SK-N-SH (cell line): ENCODE measurements around the gene ITGA4. TPM values are rescaled to one million over a fixed set of nuclear protein-coding genes. Genes with fewer than 3 reads are reported as not detected.

Experiments used
- CTCF ChIA-PET: fragments of 300-600, 350-600 bp; formaldehyde crosslinking; extraction: SDS; loops from one replicate; lab custom pipeline; 2021; lab: Yijun Ruan, JAX
- POLR2A ChIA-PET: fragments of 350-600 bp; sonication (Branson Sonifier 250); formaldehyde crosslinking; extraction: SDS; loops from one replicate; lab custom pipeline; 2020; ENCODE audit warnings: antibody characterized with exemption, inconsistent platforms; lab: Yijun Ruan, JAX
- DNase-seq: peaks from one replicate; pipeline ENCODE4 v3.0.0; 2012
- H2AFZ ChIP-seq: fragments of 200-600 bp; sonication (generic); 2 replicates; pipeline ENCODE4 v1.8.1; 2016; ENCODE audit warnings: antibody characterized with exemption, mild to moderate bottlenecking, low read depth
- H3F3A ChIP-seq: fragments of 200-600 bp; sonication (generic); replicated peaks from 2 replicates; pipeline ENCODE3; 2016; ENCODE audit warnings: antibody characterized with exemption, mild to moderate bottlenecking; ENCODE audit not compliant: insufficient read depth
- H3K27ac ChIP-seq, 2 experiments: fragments of 200-500 bp in 1 of 2; fragments of 200-600 bp in 1 of 2; sonication (Bioruptor generic) in 1 of 2; sonication (generic), shearing (Covaris generic) in 1 of 2; 2 replicates each; pipeline versions ENCODE4 v1.5.1 to v1.6.1; 2014 to 2016; ENCODE audit warnings: low read depth in 2 of 2, inconsistent platforms in 1 of 2, low read length in 1 of 2, mild to moderate bottlenecking in 1 of 2, mixed read lengths in 1 of 2
- H3K27me3 ChIP-seq: fragments of 200-600 bp; sonication (generic), shearing (Covaris generic); 2 replicates; pipeline ENCODE4 v1.6.1; 2016; ENCODE audit warnings: mixed run types; ENCODE audit not compliant: insufficient read depth
- H3K36me3 ChIP-seq, 2 experiments: fragments of 200-500 bp in 1 of 2; fragments of 200-600 bp in 1 of 2; sonication (Bioruptor generic) in 1 of 2; sonication (generic) in 1 of 2; replicated peaks in 1 of 2; 2 replicates each; pipeline versions ENCODE3 to v1.5.1; 2014 to 2016; ENCODE audit warnings: low read length in 1 of 2, mild to moderate bottlenecking in 1 of 2; ENCODE audit not compliant: insufficient read depth in 2 of 2, control insufficient read depth in 1 of 2
- H3K4me1 ChIP-seq, 2 experiments: fragments of 200-500 bp in 1 of 2; fragments of 200-600 bp in 1 of 2; sonication (Bioruptor generic) in 1 of 2; sonication (generic), shearing (Covaris generic) in 1 of 2; 2 replicates each; pipeline versions ENCODE4 v1.5.1 to v1.6.1; 2014 to 2016; ENCODE audit warnings: low read depth in 1 of 2, low read length in 1 of 2, mixed run types in 1 of 2; ENCODE audit not compliant: insufficient read depth in 2 of 2, control insufficient read depth in 1 of 2
- H3K4me2 ChIP-seq: fragments of 200-600 bp; sonication (generic), shearing (Covaris generic); 2 replicates; pipeline ENCODE4 v1.6.1; 2017; ENCODE audit warnings: mixed run types
- H3K4me3 ChIP-seq, 2 experiments: fragments of 200-500 bp in 1 of 2; fragments of 200-600 bp in 1 of 2; sonication (Bioruptor generic) in 1 of 2; sonication (generic), shearing (Covaris generic) in 1 of 2; 2 replicates each; pipeline versions ENCODE4 v1.5.1 to v1.8.1; 2014 to 2016; ENCODE audit warnings: low read depth in 2 of 2, inconsistent platforms in 1 of 2, low read length in 1 of 2, mild to moderate bottlenecking in 1 of 2, mixed read lengths in 1 of 2, moderate library complexity in 1 of 2
- H3K79me2 ChIP-seq: fragments of 200-600 bp; sonication (generic); 2 replicates; pipeline ENCODE4 v1.8.1; 2017; ENCODE audit warnings: mild to moderate bottlenecking; ENCODE audit not compliant: insufficient read depth
- H3K9ac ChIP-seq: fragments of 200-600 bp; sonication (generic); 2 replicates; pipeline ENCODE4 v1.6.1; 2017; ENCODE audit warnings: mixed run types
- H3K9me2 ChIP-seq: fragments of 200-600 bp; sonication (generic); 2 replicates; pipeline ENCODE4 v1.6.1; 2017; ENCODE audit warnings: mixed run types
- H3K9me3 ChIP-seq: fragments of 200-600 bp; sonication (generic); 2 replicates; pipeline ENCODE4 v1.6.1; 2017; ENCODE audit warnings: mixed run types, mild to moderate bottlenecking, moderate library complexity
- H4K20me1 ChIP-seq: fragments of 200-600 bp; sonication (generic); 2 replicates; pipeline ENCODE4 v1.6.1; 2017; ENCODE audit warnings: mild to moderate bottlenecking, mixed run types; ENCODE audit not compliant: insufficient read depth
- EZH2phosphoT487 ChIP-seq: fragments of 200-600 bp; sonication (generic); IDR thresholded peaks from 2 replicates; pipeline ENCODE4 v1.6.1; 2017; ENCODE audit warnings: low read depth, mixed run types, mild to moderate bottlenecking, antibody characterized with exemption, moderate library complexity, borderline replicate concordance
- FOXM1 ChIP-seq: IDR thresholded peaks from 2 replicates; pipeline ENCODE4 v1.4.0; 2012; ENCODE audit warnings: low read depth, mild to moderate bottlenecking
- GATA2 ChIP-seq: sonication (generic); formaldehyde crosslinking; IDR thresholded peaks from 2 replicates; pipeline ENCODE4 v1.5.0; 2020; ENCODE audit warnings: mild to moderate bottlenecking, missing genetic modification reagents
- MAX ChIP-seq: IDR thresholded peaks from 2 replicates; pipeline ENCODE4 v1.4.0; 2012; ENCODE audit warnings: low read depth
- POLR2AphosphoS5 ChIP-seq: IDR thresholded peaks from 2 replicates; pipeline ENCODE4 v1.6.1; 2012; ENCODE audit warnings: low read depth, low read length
- RCOR1 ChIP-seq: fragments of 150-350 bp; IDR thresholded peaks from 2 replicates; pipeline ENCODE4 v1.6.1; 2017; ENCODE audit warnings: antibody characterized with exemption, low read length
- REST ChIP-seq: IDR thresholded peaks from 2 replicates; pipeline ENCODE4 v1.6.1; 2012; ENCODE audit warnings: mild to moderate bottlenecking, low read depth, low read length, moderate library complexity
- SIN3A ChIP-seq: IDR thresholded peaks from 2 replicates; pipeline ENCODE4 v1.6.1; 2012; ENCODE audit warnings: low read depth, mild to moderate bottlenecking, low read length, moderate library complexity, borderline replicate concordance
- TCF12 ChIP-seq: IDR thresholded peaks from 2 replicates; pipeline ENCODE4 v1.4.0; 2012
- TEAD4 ChIP-seq: IDR thresholded peaks from 2 replicates; pipeline ENCODE4 v1.4.0; 2012; ENCODE audit warnings: mild to moderate bottlenecking, borderline replicate concordance; ENCODE audit not compliant: insufficient read depth
- USF2 ChIP-seq: fragments of 150-350 bp; IDR thresholded peaks from 2 replicates; pipeline ENCODE4 v1.6.1; 2017; ENCODE audit warnings: antibody characterized with exemption, low read length, low read depth, borderline replicate concordance
- YY1 ChIP-seq: IDR thresholded peaks from 2 replicates; pipeline ENCODE4 v1.4.0; 2012; ENCODE audit warnings: low read depth, mild to moderate bottlenecking
- WGBS: methylation state at CpG from one replicate; pipeline ENCODE4 v1.1.6; 2017; ENCODE audit warnings: low lambda C conversion rate; 5-methylcytosine and 5-hydroxymethylcytosine counted together
- polyA plus RNA-seq, 3 experiments: library from polyadenylated mRNA; depleted of rRNA; stranded (reverse); fragments of >200 nt; gene quantifications; 2 replicates each; pipeline ENCODE4 v1.2.3, GENCODE V29; 2012

ITGA4 gene
- polyA plus RNA-seq, 1 of the 3 experiments (the other 2 are of a cell fraction): 10.5 TPM

- Histone ChIP-seq H3K9me3 (no peaks in the 10 kb centered on the region), H2AFZ (no peak overlapping the region), H3K36me3 (no peaks in the 10 kb centered on the region), H3K4me2 (no peak overlapping the region), H3K27me3 (no peaks in the 10 kb centered on the region; the same call in 1 of the 2 replicates), H4K20me1 (no peaks in the 10 kb centered on the region), H3K4me1 (no peaks in the 10 kb centered on the region; a peak in 1 of 4 replicates), H3K79me2 (no peaks in the 10 kb centered on the region), H3K27ac (no peak overlapping the region), H3F3A (no peaks in the 10 kb centered on the region), H3K4me3 (no peak overlapping the region), H3K9me2 (no peaks in the 10 kb centered on the region), H3K9ac (no peak overlapping the region)
- no peak for DNase-seq
- CTCF ChIA-PET: interaction anchor here (1.1 to 1.5 kb wide), 2 partner anchors 16 to 381 kb away, joined by 3 to 5 read pairs; partner anchors contain the start of gene ITGA4
- TF ChIP-seq RCOR1: no peak
- no peak for TF ChIP-seq MAX
- no peak for TF ChIP-seq USF2
- no peak for TF ChIP-seq EZH2phosphoT487
- 90% methylated on average over 2 of the region's 2 CpGs for WGBS
- POLR2A ChIA-PET: no interaction called here
Observed at GRCh38 chr2:181440344-181440743, 16.8 kb upstream of the ITGA4 start.

- H3K36me3 ChIP-seq: no peaks in the 10 kb centered on the region
- no peak overlapping the region for H3K4me3 ChIP-seq
- no peaks in the 10 kb centered on the region for H3K9me3 ChIP-seq
- H3K4me1 ChIP-seq: no peaks in the 10 kb centered on the region; a peak in 1 of 4 replicates
- WGBS: 44% methylated on average over 3 of the region's 3 CpGs
- H3F3A ChIP-seq: no peaks in the 10 kb centered on the region
- H2AFZ ChIP-seq: no peak overlapping the region
- no peaks in the 10 kb centered on the region; the same call in 1 of the 2 replicates for H3K27me3 ChIP-seq
- H4K20me1 ChIP-seq: no peaks in the 10 kb centered on the region
- DNase-seq: no peak
- no peak overlapping the region for H3K4me2 ChIP-seq
- H3K9ac ChIP-seq: no peak overlapping the region
- TF ChIP-seq GATA2 (CRISPR knock-in tag) (no peak), TCF12 (no peak), SIN3A (no peak), POLR2AphosphoS5 (no peak), TEAD4 (no peak), REST (no peak), YY1 (no peak), FOXM1 (no peak)
- ChIA-PET CTCF (interaction anchor here (1.5 to 3.9 kb wide), 2 partner anchors 16 kb away, joined by 5 to 15 read pairs; partner anchors contain the start of gene ITGA4), POLR2A (no interaction called here)
- H3K9me2 ChIP-seq: no peaks in the 10 kb centered on the region
- no peak overlapping the region for H3K27ac ChIP-seq
- H3K79me2 ChIP-seq: no peaks in the 10 kb centered on the region
Observed at GRCh38 chr2:181440919-181441318, 16.3 kb upstream of the ITGA4 start.
